Measurements from ENCODE around the gene RPL15.
A peak's percentile ranks its signal among the peaks of the same experiment; 100 is the strongest.

- TF ChIP-seq JUNB (IDR thresholded peaks at IDR 0.05) = no peak
- TF ChIP-seq EP300 (IDR thresholded peaks at IDR 0.05) = no peak
- no peak for TF ChIP-seq POLR2A (IDR thresholded peaks at IDR 0.05; ENCODE audit: low read length)
- TF ChIP-seq POLR2AphosphoS2 (conservative IDR thresholded peaks at IDR 0.05; ENCODE audit: low read length) = no peak
- TF ChIP-seq ZFP36 (IDR thresholded peaks at IDR 0.05; ENCODE audit: borderline replicate concordance, partially characterized antibody) = no peak
- no peak for TF ChIP-seq RFX5 (IDR thresholded peaks at IDR 0.05)
- TF ChIP-seq CTCF (IDR thresholded peaks at IDR 0.05) = peak; percentile 75
- TF ChIP-seq JUN (IDR thresholded peaks at IDR 0.05) = no peak
- TF ChIP-seq ESRRA (IDR thresholded peaks at IDR 0.05; ENCODE audit: borderline replicate concordance, low read length) = no peak
- TF ChIP-seq CEBPB (IDR thresholded peaks at IDR 0.05) = no peak
Measured at GRCh38 chr3:23888617-23889228, 28.2 kb upstream of the RPL15 start.
